Measurements from ENCODE around the gene CSRP3.

DNA sequence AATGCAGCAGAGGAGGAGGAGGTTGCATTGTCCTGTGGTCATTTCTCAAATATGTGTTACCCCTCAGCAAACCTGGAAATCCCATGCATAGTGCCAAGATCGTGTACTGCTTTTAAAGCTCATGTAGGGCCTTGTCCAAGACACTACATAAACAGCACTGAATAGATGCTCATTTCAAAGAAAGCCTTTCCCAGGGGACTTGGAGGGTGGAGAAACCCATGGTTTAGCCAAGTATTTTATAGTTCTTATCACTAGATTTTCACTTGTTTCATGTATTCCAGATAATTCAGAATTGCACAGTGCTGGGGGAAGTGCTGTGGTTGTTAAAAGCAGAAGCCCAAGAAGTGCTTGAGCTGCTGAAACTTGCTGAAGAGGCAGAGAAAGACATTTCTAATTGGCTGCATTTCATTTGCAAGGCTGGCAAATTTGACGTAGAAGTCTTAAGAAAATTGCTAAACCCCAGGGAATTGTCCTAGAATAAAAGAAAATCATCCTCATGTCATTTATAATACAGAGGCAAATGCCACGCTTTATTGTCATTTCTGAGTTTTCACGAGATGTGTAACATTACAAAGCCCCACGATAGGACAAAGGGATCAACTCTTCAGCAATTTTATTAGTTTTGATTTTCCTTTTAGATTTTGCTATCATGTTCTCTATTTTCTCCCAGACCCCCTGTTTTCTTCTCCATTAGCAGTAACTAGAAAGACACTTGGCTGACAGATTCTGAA, 20.1 kb downstream of the CSRP3 start:
- TF ChIP-seq, protein P1, sequence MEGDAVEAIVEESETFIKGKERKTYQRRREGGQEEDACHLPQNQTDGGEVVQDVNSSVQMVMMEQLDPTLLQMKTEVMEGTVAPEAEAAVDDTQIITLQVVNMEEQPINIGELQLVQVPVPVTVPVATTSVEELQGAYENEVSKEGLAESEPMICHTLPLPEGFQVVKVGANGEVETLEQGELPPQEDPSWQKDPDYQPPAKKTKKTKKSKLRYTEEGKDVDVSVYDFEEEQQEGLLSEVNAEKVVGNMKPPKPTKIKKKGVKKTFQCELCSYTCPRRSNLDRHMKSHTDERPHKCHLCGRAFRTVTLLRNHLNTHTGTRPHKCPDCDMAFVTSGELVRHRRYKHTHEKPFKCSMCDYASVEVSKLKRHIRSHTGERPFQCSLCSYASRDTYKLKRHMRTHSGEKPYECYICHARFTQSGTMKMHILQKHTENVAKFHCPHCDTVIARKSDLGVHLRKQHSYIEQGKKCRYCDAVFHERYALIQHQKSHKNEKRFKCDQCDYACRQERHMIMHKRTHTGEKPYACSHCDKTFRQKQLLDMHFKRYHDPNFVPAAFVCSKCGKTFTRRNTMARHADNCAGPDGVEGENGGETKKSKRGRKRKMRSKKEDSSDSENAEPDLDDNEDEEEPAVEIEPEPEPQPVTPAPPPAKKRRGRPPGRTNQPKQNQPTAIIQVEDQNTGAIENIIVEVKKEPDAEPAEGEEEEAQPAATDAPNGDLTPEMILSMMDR (IDR thresholded peaks at IDR 0.05): no peak
- no peak for TF ChIP-seq POLR2A (IDR thresholded peaks at IDR 0.05)

All from testis (tissue), 2 donors.